Hematopoietic multipotent progenitor cell treated with erythropoietin and hydrocortisone succinate and interleukin-3 and kit ligand, for 6 days (in vitro differentiated cells): Measurements from ENCODE around the gene SMAP1.
A peak's percentile ranks its signal among the peaks of the same experiment; 100 is the strongest.
"Not testable (repeated sequence)": the region's sequence is repeated elsewhere in the genome, so short reads cannot be mapped to it uniquely, and the experiment has no call there.

ENCODE experiments used
- DNase-seq: peaks from one replicate; pipeline ENCODE4 v3.0.0-alpha.2; 2015

SMAP1 gene

GRCh38 chr6:70684794-70685493, 17.3 kb downstream of the SMAP1 start:
- DNase-seq = no peak

GRCh38 chr6:70685494-70686180, 18.0 kb downstream of the SMAP1 start:
- no peak for DNase-seq

GRCh38 chr6:70686548-70687133, 19.0 kb downstream of the SMAP1 start:
- peak; percentile 76 for DNase-seq

GRCh38 chr6:70693887-70694286, 26.2 kb downstream of the SMAP1 start:
- DNase-seq = no peak

- DNase-seq = no peak
Measured at GRCh38 chr6:70694371-70694770, 26.7 kb downstream of the SMAP1 start.

- DNase-seq = no peak
Measured at GRCh38 chr6:70700922-70701876, 33.5 kb downstream of the SMAP1 start.

GRCh38 chr6:70705772-70706171, 38.1 kb downstream of the SMAP1 start:
- DNase-seq = no peak

GRCh38 chr6:70706491-70707123, 38.9 kb downstream of the SMAP1 start:
- DNase-seq = peak; percentile 83

GRCh38 chr6:70707893-70708292, 40.2 kb downstream of the SMAP1 start:
- no peak for DNase-seq

- no peak for DNase-seq
Measured at GRCh38 chr6:70708448-70708847, 40.8 kb downstream of the SMAP1 start.

GRCh38 chr6:70709826-70710225, 42.1 kb downstream of the SMAP1 start:
- DNase-seq = no peak

GRCh38 chr6:70714716-70715257, 47.1 kb downstream of the SMAP1 start:
- no peak for DNase-seq

- no peak for DNase-seq
Measured at GRCh38 chr6:70717038-70717801, 49.5 kb downstream of the SMAP1 start.

GRCh38 chr6:70724524-70724923, 56.8 kb downstream of the SMAP1 start:
- DNase-seq = no peak

GRCh38 chr6:70725817-70726415, 58.2 kb downstream of the SMAP1 start:
- DNase-seq = no peak

GRCh38 chr6:70734381-70734780, 66.7 kb downstream of the SMAP1 start:
- no peak for DNase-seq

- no peak for DNase-seq
Measured at GRCh38 chr6:70734979-70735378, 67.3 kb downstream of the SMAP1 start.

- DNase-seq = no peak
Measured at GRCh38 chr6:70735513-70735912, 67.8 kb downstream of the SMAP1 start.

GRCh38 chr6:70738028-70738427, 70.3 kb downstream of the SMAP1 start:
- no peak for DNase-seq

- no peak for DNase-seq
Measured at GRCh38 chr6:70739534-70739933, 71.9 kb downstream of the SMAP1 start.

- DNase-seq = not testable (repeated sequence)
Measured at GRCh38 chr6:70740746-70741145, 73.1 kb downstream of the SMAP1 start.
